Pancreas (tissue), 10 donors: ENCODE data around the gene ARG2. TPM values are rescaled to one million over a fixed set of nuclear protein-coding genes. Genes with fewer than 3 reads are reported as not detected.
A peak's percentile ranks its signal among the peaks of the same experiment; 100 is the strongest.

ENCODE experiments used
- ATAC-seq, 4 donors: fragments of 200-7000 bp; cut with Tn5 transposase; one replicate each; pipeline versions ENCODE4 v1.8.0 to v1.9.1; 2020; ENCODE audit warnings: mild to moderate bottlenecking in 4 of 4, moderate library complexity in 4 of 4
- DNase-seq, 6 donors: peaks; one replicate each; pipeline ENCODE4 v3.0.0-alpha.2; 2020
- FAIRE-seq: peaks from 2 replicates; lab custom pipeline; 2012; peaks lifted over from hg19 to GRCh38; lab: Jason Lieb, UNC
- H3K27ac ChIP-seq, 4 donors: fragments of 200-600 bp; sonication (generic); 1 replicate in 3 of 4; 2 replicates in 1 of 4; pipeline versions ENCODE4 v1.5.0 to v1.8.0; 2020
- H3K27me3 ChIP-seq, 4 donors: fragments of 200-600 bp; one replicate each; pipeline ENCODE4 v1.8.0; 2021
- H3K36me3 ChIP-seq, 3 donors: fragments of 200-600 bp; sonication (generic) in 1 of 3; one replicate each; pipeline versions ENCODE4 v1.5.0 to v1.8.0; 2020 to 2021
- H3K4me1 ChIP-seq, 3 donors: fragments of 200-600 bp; one replicate each; pipeline ENCODE4 v1.8.0; 2021
- H3K4me3 ChIP-seq, 4 donors: fragments of 200-600 bp; sonication (generic) in 2 of 4; one replicate each; pipeline versions ENCODE4 v1.5.0 to v1.8.0; 2020 to 2021
- H3K9me3 ChIP-seq, 4 donors: fragments of 200-600 bp; one replicate each; pipeline ENCODE4 v1.8.0; 2021
- WGBS, 2 donors: extraction: QIAGEN DNeasy Blood & Tissue Kit; methylation state at CpG; one replicate each; pipeline ENCODE4 v1.1.7; 2013; 5-methylcytosine and 5-hydroxymethylcytosine counted together
- intact Hi-C, 3 donors: fragments of 100-400 bp; cut with DNase I; formaldehyde crosslinking; loops; one replicate each; pipeline versions ENCODE4 v1.11.1 to v1.14.2; 2022
- polyA plus RNA-seq, 2 donors: library from polyadenylated mRNA; stranded (reverse); fragments of 200-250 nt; gene quantifications; one replicate each; pipeline ENCODE4 v1.2.3, GENCODE V29; 2013
- total RNA-seq, 6 donors: library from RNA; stranded (reverse); fragmentation: NEBNext Ultra II Directional in 4 of 6; extraction: Animal tissue kit (Norgen Biotek cat#: 25700) in 4 of 6; gene quantifications; one replicate each; pipeline versions ENCODE4 v1.2.1 to v1.2.4, GENCODE V29; 2021 to 2023
- TF ChIP-seq, protein P1 (sequence below), 4 donors: fragments of 200-600 bp; sonication (generic) in 3 of 4; IDR thresholded peaks; one replicate each; pipeline versions ENCODE4 v1.5.0 to v1.8.0; 2021; ENCODE audit warnings: antibody characterized with exemption in 4 of 4
- donor health status: healthy with polysubstance abuse.
- donor health status: DM: no; HTN: no; CAD: no; lungs with moderate emphysema.
- donor health status: DM: no; HTN: no; CAD: no.
- donor health status: control.
- donor health status: control.
- donor health status: Bipolar disorder and iron deficiency.
- donor health status: DM: yes; HTN: yes; CAD: no.
- donor health status: DM: no; HTN: no; CAD: no.
- donor health status: DM: no; HTN: no; CAD: no.
- donor health status: DM: yes; HTN: yes; CAD: no.

The ARG2 gene
- total and polyA plus RNA-seq, 8 donors = 1.2 to 15.0 (median 2.1) TPM

DNA sequence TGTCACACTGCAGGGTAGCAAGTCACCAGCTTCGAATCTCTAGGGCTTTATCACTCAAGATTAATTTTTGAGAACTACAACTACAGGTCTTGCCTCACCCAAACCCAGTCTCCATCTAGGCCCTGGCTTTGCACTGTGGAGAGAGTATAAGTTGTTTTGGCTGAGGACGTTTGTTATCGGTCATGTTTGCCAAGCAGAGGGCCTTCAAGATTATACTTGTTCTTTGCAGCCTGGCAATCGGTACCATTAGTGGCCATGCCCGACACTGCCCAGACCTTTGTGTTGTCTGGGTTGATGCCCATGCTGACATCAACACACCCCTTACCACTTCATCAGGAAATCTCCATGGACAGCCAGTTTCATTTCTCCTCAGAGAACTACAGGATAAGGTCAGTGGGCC lies 25.7 kb downstream of the ARG2 start:
- DNase-seq (peak in 2 of 6 donors; percentile 19 to 35), ATAC-seq (peak; percentile 67 to 83 (median 74)), FAIRE-seq (no peak)
- no peak overlapping the region for H3K4me3 ChIP-seq
- WGBS, 2 donors = 25 to 40% methylated on average over 5 of the region's 5 CpGs
- H3K9me3 ChIP-seq = no peaks in the 10 kb centered on the region
- intact Hi-C loops = no loop called here
- peaks cover 0 to 9% (median 0%) of the 10 kb centered on the region in 3 donors for H3K4me1 ChIP-seq
- TF ChIP-seq, protein P1, sequence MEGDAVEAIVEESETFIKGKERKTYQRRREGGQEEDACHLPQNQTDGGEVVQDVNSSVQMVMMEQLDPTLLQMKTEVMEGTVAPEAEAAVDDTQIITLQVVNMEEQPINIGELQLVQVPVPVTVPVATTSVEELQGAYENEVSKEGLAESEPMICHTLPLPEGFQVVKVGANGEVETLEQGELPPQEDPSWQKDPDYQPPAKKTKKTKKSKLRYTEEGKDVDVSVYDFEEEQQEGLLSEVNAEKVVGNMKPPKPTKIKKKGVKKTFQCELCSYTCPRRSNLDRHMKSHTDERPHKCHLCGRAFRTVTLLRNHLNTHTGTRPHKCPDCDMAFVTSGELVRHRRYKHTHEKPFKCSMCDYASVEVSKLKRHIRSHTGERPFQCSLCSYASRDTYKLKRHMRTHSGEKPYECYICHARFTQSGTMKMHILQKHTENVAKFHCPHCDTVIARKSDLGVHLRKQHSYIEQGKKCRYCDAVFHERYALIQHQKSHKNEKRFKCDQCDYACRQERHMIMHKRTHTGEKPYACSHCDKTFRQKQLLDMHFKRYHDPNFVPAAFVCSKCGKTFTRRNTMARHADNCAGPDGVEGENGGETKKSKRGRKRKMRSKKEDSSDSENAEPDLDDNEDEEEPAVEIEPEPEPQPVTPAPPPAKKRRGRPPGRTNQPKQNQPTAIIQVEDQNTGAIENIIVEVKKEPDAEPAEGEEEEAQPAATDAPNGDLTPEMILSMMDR (IDR thresholded peaks at IDR 0.05) = no peak
- no peak overlapping the region for H3K27ac ChIP-seq
- peaks cover 0 to 13% (median 3%) of the 10 kb centered on the region in 3 donors for H3K36me3 ChIP-seq
- no peaks in the 10 kb centered on the region for H3K27me3 ChIP-seq

DNA sequence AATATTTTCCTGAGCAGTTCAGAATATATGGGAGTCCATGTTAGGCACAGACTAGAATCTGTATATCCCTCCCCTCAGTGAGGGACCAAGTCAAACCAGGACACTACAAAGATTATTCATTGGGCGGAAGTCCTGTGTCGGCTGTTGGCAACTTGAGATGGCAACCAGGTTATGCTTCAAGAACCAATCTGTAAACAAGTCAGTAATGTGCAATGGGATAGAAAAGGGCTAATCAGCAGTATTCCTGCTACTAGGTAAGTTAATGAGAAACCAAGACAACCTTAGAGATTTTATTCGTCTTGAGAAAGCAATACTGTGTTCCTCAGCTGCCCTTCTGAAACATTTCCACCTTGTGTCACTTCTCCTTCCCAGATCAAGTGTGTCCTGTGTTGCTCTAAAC lies 26.4 kb downstream of the ARG2 start:
- H3K27me3 ChIP-seq = no peaks in the 10 kb centered on the region
- H3K4me1 ChIP-seq = peaks cover 0 to 9% (median 0%) of the 10 kb centered on the region in 3 donors
- FAIRE-seq (no peak), DNase-seq (no peak), ATAC-seq (no peak)
- intact Hi-C loops = no loop called here
- H3K36me3 ChIP-seq = peaks cover 0 to 21% (median 7%) of the 10 kb centered on the region in 3 donors
- TF ChIP-seq, protein P1 (IDR thresholded peaks at IDR 0.05) = no peak
- 71 to 74% methylated on average over 3 of the region's 3 CpGs for WGBS, 2 donors
- no peak overlapping the region for H3K4me3 ChIP-seq
- no peak overlapping the region for H3K27ac ChIP-seq
- no peaks in the 10 kb centered on the region for H3K9me3 ChIP-seq

DNA sequence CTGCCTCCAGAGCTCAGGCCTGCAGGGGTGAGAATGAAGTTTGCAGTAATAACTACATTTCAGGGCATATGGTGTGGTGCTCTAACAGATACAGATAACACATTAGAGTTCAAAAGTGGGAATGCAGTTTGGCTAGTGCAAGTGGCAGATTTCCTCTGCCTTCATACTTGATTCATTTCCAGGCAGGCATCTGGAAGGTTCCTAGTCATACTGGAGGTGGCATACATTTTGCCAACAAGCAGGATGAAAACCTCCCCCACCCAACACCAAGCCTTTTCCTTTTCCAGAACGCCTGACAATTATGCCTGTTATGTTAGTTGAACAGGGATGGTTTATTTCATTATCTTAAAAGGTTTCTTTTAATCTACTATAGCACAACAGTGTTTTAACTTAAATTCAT lies 30.4 kb downstream of the ARG2 start:
- H3K4me1 ChIP-seq = peaks cover 0 to under 1% (median 0%) of the 10 kb centered on the region in 3 donors
- no peaks in the 10 kb centered on the region for H3K9me3 ChIP-seq
- no peak for DNase-seq
- FAIRE-seq = no peak
- WGBS, 2 donors = 81 to 88% methylated on average over 1 of the region's 1 CpG
- peaks cover 0 to 45% (median 22%) of the 10 kb centered on the region in 3 donors for H3K36me3 ChIP-seq
- no peak overlapping the region for H3K4me3 ChIP-seq
- intact Hi-C loops = no loop called here
- H3K27ac ChIP-seq = no peak overlapping the region
- no peaks in the 10 kb centered on the region for H3K27me3 ChIP-seq
- ATAC-seq = no peak
- TF ChIP-seq, protein P1 (IDR thresholded peaks at IDR 0.05) = no peak

DNA sequence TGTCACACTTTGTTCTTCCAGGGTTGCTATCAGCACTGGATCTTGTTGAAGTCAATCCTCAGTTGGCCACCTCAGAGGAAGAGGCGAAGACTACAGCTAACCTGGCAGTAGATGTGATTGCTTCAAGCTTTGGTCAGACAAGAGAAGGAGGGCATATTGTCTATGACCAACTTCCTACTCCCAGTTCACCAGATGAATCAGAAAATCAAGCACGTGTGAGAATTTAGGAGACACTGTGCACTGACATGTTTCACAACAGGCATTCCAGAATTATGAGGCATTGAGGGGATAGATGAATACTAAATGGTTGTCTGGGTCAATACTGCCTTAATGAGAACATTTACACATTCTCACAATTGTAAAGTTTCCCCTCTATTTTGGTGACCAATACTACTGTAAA lies 31.0 kb downstream of the ARG2 start:
- FAIRE-seq (no peak), ATAC-seq (no peak)

DNA sequence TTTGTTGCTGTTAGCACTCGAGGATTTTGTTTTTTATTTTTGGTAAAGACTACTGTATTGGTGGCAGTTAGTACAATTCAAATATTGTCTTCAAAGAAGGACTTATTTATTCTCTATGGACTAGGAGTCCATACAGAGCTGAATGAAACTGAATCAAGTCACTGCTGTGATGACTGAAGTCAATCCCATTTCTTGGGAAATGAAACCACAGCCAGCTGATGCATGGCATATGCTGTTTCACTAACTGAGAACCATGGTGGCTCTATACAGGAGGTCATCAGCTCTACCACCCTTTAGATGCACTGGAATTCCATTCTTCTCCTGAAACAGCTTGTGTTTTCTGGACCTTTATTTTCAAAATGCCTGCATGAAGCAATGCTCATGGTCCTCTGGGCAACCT lies 32.5 kb downstream of the ARG2 start:
- Histone ChIP-seq H3K4me1 (no peaks in the 10 kb centered on the region), H3K36me3 (peaks cover 0 to 63% (median 28%) of the 10 kb centered on the region in 3 donors), H3K4me3 (no peak overlapping the region), H3K9me3 (no peaks in the 10 kb centered on the region), H3K27me3 (no peaks in the 10 kb centered on the region), H3K27ac (no peak overlapping the region)
- no peak for DNase-seq
- WGBS, 2 donors = 77 to 78% methylated on average over 1 of the region's 1 CpG
- intact Hi-C loops = no loop called here
- ATAC-seq = no peak
- FAIRE-seq = no peak
- TF ChIP-seq, protein P1 (IDR thresholded peaks at IDR 0.05) = no peak

More for the DNA sequence above, 31.0 kb downstream of the ARG2 start:
- Histone ChIP-seq H3K36me3 (peaks cover 0 to 51% (median 22%) of the 10 kb centered on the region in 3 donors), H3K9me3 (no peaks in the 10 kb centered on the region), H3K27me3 (no peaks in the 10 kb centered on the region), H3K4me3 (no peak overlapping the region), H3K4me1 (no peaks in the 10 kb centered on the region), H3K27ac (no peak overlapping the region)
- 77 to 81% methylated on average over 2 of the region's 2 CpGs for WGBS, 2 donors
- TF ChIP-seq, protein P1 (IDR thresholded peaks at IDR 0.05) = no peak
- DNase-seq = no peak
- intact Hi-C loops = no loop called here
